ENCODE measurements around the gene FTCDNL1. TPM values are rescaled to one million over a fixed set of nuclear protein-coding genes. Genes with fewer than 3 reads are reported as not detected.

FTCDNL1 gene
- total and polyA plus RNA-seq, 2 of the 13 experiments (the other 11 are each of a cell fraction or from before 2014, with no cell fraction given): 0.98 to 1.4 TPM

DNA sequence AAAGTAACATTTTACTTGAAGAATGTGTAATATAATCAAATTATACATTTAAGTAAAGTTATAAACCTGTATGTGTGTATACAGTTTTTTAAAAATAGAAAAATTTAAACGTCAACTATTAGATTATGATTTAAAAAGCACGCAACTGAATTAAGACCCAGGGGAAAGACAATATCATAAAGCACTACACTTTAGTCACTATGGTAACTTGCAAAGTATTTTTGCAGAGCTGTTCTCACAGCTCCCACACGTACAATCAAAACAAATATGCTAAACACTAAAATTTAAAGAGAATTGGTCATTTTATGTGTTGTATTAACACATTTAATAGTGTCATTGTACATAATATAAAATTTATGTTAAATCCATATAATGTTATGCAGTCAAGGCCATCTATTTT lies 59.7 kb downstream of the FTCDNL1 start (continued):
- TF ChIP-seq SOX6 (IDR thresholded peaks at IDR 0.05) (no peak), SOX6 (CRISPR knock-in tag; IDR thresholded peaks at IDR 0.05) (no peak), KLF12 (CRISPR knock-in tag; IDR thresholded peaks at IDR 0.05; ENCODE audit: borderline replicate concordance) (no peak), PRPF4 (IDR thresholded peaks at IDR 0.05; ENCODE audit: low read depth, low read length, poor library complexity, severe bottlenecking) (no peak), RFXAP (CRISPR knock-in tag; IDR thresholded peaks at IDR 0.05; ENCODE audit: borderline replicate concordance) (no peak), RXRB (CRISPR knock-in tag; IDR thresholded peaks at IDR 0.05; ENCODE audit: borderline replicate concordance) (no peak)
- TF ChIP-seq, protein P1, sequence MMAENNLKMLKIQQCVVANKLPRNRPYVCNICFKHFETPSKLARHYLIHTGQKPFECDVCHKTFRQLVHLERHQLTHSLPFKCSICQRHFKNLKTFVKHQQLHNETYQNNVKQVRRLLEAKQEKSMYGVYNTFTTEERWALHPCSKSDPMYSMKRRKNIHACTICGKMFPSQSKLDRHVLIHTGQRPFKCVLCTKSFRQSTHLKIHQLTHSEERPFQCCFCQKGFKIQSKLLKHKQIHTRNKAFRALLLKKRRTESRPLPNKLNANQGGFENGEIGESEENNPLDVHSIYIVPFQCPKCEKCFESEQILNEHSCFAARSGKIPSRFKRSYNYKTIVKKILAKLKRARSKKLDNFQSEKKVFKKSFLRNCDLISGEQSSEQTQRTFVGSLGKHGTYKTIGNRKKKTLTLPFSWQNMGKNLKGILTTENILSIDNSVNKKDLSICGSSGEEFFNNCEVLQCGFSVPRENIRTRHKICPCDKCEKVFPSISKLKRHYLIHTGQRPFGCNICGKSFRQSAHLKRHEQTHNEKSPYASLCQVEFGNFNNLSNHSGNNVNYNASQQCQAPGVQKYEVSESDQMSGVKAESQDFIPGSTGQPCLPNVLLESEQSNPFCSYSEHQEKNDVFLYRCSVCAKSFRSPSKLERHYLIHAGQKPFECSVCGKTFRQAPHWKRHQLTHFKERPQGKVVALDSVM (CRISPR knock-in tag; IDR thresholded peaks at IDR 0.05): no peak

DNA sequence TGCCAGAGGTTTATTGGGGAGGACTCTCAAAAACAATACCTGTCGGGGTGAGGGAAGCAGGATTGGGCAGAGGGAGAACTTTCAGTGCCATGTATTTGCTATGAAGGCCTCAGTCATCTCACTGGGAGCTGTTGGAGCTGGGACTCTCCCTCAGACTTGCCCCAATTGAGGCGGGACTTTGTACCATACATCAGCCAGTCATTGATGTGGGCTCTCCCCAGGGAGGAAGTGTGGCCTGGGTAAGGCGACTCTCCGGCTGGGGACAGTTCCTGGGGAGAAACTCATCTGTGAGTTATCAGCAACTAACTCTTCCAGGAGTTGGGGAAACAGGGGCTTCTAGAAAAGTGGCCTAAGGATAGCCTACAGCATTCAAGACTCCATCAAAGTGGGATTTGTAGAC lies 66.5 kb downstream of the FTCDNL1 start:
- POLR2A ChIA-PET: no interaction called here
- in situ Hi-C loops (cut with HindIII; ENCODE audit: extremely low pct_ligation_motif_present, low pct_unique_long_range_greater_than_20kb) (no loop called here), intact Hi-C loops (cut with micrococcal nuclease; ENCODE audit: unreplicated experiment) (no loop called here)
- ATAC-seq (peak; percentile 39; the same call in 1 of the 3 replicates), DNase-seq (ENCODE audit: low spot score) (no peak), FAIRE-seq (no peak)
- no peaks in the 10 kb centered on the region for H3K4me1 ChIP-seq (ENCODE audit: insufficient read depth, low read length)
- TF ChIP-seq PCBP1 (IDR thresholded peaks at IDR 0.05; ENCODE audit: borderline replicate concordance, low read depth, low read length): no peak
- TF ChIP-seq PHB2 (IDR thresholded peaks at IDR 0.05; ENCODE audit: partially characterized antibody): no peak
- no peak for TF ChIP-seq KDM3A (CRISPR knock-in tag; IDR thresholded peaks at IDR 0.05; ENCODE audit: low read depth)
- TF ChIP-seq ZNF891 (CRISPR knock-in tag; IDR thresholded peaks at IDR 0.05): no peak
- no peak for TF ChIP-seq ZNF780A (CRISPR knock-in tag; IDR thresholded peaks at IDR 0.05)
- TF ChIP-seq, protein P2, sequence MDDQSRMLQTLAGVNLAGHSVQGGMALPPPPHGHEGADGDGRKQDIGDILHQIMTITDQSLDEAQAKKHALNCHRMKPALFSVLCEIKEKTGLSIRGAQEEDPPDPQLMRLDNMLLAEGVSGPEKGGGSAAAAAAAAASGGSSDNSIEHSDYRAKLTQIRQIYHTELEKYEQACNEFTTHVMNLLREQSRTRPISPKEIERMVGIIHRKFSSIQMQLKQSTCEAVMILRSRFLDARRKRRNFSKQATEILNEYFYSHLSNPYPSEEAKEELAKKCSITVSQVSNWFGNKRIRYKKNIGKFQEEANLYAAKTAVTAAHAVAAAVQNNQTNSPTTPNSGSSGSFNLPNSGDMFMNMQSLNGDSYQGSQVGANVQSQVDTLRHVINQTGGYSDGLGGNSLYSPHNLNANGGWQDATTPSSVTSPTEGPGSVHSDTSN (CRISPR knock-in tag; IDR thresholded peaks at IDR 0.05; ENCODE audit: borderline replicate concordance): no peak
- TF ChIP-seq, protein P3, sequence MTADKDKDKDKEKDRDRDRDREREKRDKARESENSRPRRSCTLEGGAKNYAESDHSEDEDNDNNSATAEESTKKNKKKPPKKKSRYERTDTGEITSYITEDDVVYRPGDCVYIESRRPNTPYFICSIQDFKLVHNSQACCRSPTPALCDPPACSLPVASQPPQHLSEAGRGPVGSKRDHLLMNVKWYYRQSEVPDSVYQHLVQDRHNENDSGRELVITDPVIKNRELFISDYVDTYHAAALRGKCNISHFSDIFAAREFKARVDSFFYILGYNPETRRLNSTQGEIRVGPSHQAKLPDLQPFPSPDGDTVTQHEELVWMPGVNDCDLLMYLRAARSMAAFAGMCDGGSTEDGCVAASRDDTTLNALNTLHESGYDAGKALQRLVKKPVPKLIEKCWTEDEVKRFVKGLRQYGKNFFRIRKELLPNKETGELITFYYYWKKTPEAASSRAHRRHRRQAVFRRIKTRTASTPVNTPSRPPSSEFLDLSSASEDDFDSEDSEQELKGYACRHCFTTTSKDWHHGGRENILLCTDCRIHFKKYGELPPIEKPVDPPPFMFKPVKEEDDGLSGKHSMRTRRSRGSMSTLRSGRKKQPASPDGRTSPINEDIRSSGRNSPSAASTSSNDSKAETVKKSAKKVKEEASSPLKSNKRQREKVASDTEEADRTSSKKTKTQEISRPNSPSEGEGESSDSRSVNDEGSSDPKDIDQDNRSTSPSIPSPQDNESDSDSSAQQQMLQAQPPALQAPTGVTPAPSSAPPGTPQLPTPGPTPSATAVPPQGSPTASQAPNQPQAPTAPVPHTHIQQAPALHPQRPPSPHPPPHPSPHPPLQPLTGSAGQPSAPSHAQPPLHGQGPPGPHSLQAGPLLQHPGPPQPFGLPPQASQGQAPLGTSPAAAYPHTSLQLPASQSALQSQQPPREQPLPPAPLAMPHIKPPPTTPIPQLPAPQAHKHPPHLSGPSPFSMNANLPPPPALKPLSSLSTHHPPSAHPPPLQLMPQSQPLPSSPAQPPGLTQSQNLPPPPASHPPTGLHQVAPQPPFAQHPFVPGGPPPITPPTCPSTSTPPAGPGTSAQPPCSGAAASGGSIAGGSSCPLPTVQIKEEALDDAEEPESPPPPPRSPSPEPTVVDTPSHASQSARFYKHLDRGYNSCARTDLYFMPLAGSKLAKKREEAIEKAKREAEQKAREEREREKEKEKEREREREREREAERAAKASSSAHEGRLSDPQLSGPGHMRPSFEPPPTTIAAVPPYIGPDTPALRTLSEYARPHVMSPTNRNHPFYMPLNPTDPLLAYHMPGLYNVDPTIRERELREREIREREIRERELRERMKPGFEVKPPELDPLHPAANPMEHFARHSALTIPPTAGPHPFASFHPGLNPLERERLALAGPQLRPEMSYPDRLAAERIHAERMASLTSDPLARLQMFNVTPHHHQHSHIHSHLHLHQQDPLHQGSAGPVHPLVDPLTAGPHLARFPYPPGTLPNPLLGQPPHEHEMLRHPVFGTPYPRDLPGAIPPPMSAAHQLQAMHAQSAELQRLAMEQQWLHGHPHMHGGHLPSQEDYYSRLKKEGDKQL (CRISPR knock-in tag; IDR thresholded peaks at IDR 0.05; ENCODE audit: low read depth): no peak
- no peak for TF ChIP-seq ZNF350 (CRISPR knock-in tag; IDR thresholded peaks at IDR 0.05; ENCODE audit: borderline replicate concordance, low read depth)
- CTCF ChIA-PET (ENCODE audit: low intra/inter-chr PET ratio, low total read pairs): no interaction called here
- H3K4me2 ChIP-seq (ENCODE audit: low read depth, low read length): no peak overlapping the region
- no TSS peak for BruUV-seq (replicated peaks)
- no peaks in the 10 kb centered on the region; a peak in 1 of 5 replicates for H3K27me3 ChIP-seq (ENCODE audit: control insufficient read depth in 1 of 2, insufficient read depth in 2 of 2, low read length in 2 of 2)
- H3K9me3 ChIP-seq (ENCODE audit: low read length): no peaks in the 10 kb centered on the region
- no peaks in the 10 kb centered on the region for H3K36me3 ChIP-seq (replicated peaks in 1 of 2; ENCODE audit: control insufficient read depth in 1 of 2, insufficient read depth in 2 of 2, low read length in 2 of 2)
- no peak overlapping the region for H3K9ac ChIP-seq (ENCODE audit: insufficient read depth, low read depth, low read length)
- no peak overlapping the region for H3K27ac ChIP-seq (ENCODE audit: extremely low read length, insufficient read depth, low read length)
- WGBS (ENCODE audit: low lambda C conversion rate): 2% methylated on average over 4 of the region's 4 CpGs
- H3K4me3 ChIP-seq (replicated peaks in 1 of 3; ENCODE audit: insufficient read depth in 1 of 3, low read depth in 2 of 3, low read length in 3 of 3): no peak overlapping the region
- H3K79me2 ChIP-seq (ENCODE audit: insufficient read depth, low read length): no peaks in the 10 kb centered on the region
- H4K20me1 ChIP-seq (ENCODE audit: insufficient read depth, low read length): no peaks in the 10 kb centered on the region
- H2AFZ ChIP-seq (ENCODE audit: low read length): no peak overlapping the region
